OCI-LY7 (cell line): Measurements from ENCODE around the gene TBX5. TPM values are rescaled to one million over a fixed set of nuclear protein-coding genes. Genes with fewer than 3 reads are reported as not detected.

Experiments
- BruUV-seq: library from RNA; stranded (reverse); fragments of 400-500 nt; replicated peaks from 2 replicates; lab custom pipeline; 2021; lab: Mats Ljungman, UMichigan
- CTCF ChIA-PET: fragments of 300-600 bp; sonication (Branson Sonifier 250); formaldehyde crosslinking; loops from one replicate; lab custom pipeline; 2022; ENCODE audit warnings: antibody characterized with exemption; ENCODE audit not compliant: unreplicated experiment; lab: Charles Lee
- POLR2A ChIA-PET: fragments of 300-600 bp; sonication (Branson Sonifier 250); formaldehyde crosslinking; loops from one replicate; lab custom pipeline; 2022; ENCODE audit warnings: antibody characterized with exemption; lab: Charles Lee
- DNase-seq: peaks from one replicate; pipeline ENCODE4 v3.0.0-alpha.2; 2015; ENCODE audit warnings: low spot score
- H2AFZ ChIP-seq: fragments of 200-600 bp; sonication (generic), shearing (Covaris generic); 2 replicates; pipeline ENCODE4 v1.6.1; 2014; ENCODE audit warnings: mild to moderate bottlenecking, antibody characterized with exemption, low read length, moderate library complexity
- H3K27ac ChIP-seq: fragments of 200-600 bp; sonication (generic); 2 replicates; pipeline ENCODE4 v1.5.1; 2014; ENCODE audit warnings: mixed run types, low read depth, mild to moderate bottlenecking, moderate library complexity, low read length, inconsistent platforms; ENCODE audit not compliant: poor library complexity, severe bottlenecking
- H3K36me3 ChIP-seq: fragments of 200-600 bp; sonication (generic); 2 replicates; pipeline ENCODE4 v1.6.1; 2014; ENCODE audit warnings: mild to moderate bottlenecking, antibody characterized with exemption, low read length, moderate library complexity, mixed read lengths; ENCODE audit not compliant: insufficient read depth
- H3K4me1 ChIP-seq: fragments of 200-600 bp; sonication (generic); 2 replicates; pipeline ENCODE4 v1.5.1; 2014; ENCODE audit warnings: mild to moderate bottlenecking, low read length; ENCODE audit not compliant: insufficient read depth, poor library complexity, severe bottlenecking
- H3K4me2 ChIP-seq: fragments of 200-600 bp; sonication (generic); 2 replicates; pipeline ENCODE4 v1.6.1; 2014; ENCODE audit warnings: mild to moderate bottlenecking, low read length
- H3K4me3 ChIP-seq: fragments of 200-600 bp; sonication (generic); 2 replicates; pipeline ENCODE4 v1.5.1; 2014; ENCODE audit warnings: mild to moderate bottlenecking, low read depth, low read length; ENCODE audit not compliant: poor library complexity, severe bottlenecking
- H3K79me2 ChIP-seq: fragments of 200-600 bp; sonication (generic); 2 replicates; pipeline ENCODE4 v1.6.1; 2016; ENCODE audit warnings: low read depth, mild to moderate bottlenecking, low read length, moderate library complexity, mixed read lengths; ENCODE audit not compliant: insufficient read depth
- H3K9me2 ChIP-seq: fragments of 200-600 bp; sonication (generic); 2 replicates; pipeline ENCODE4 v1.6.1; 2016; ENCODE audit warnings: mild to moderate bottlenecking, low read length, mixed read lengths; ENCODE audit not compliant: insufficient read depth
- H3K9me3 ChIP-seq: fragments of 200-600 bp; sonication (generic); 2 replicates; pipeline ENCODE4 v1.6.1; 2014; ENCODE audit warnings: mild to moderate bottlenecking, mixed run types, low read length, mixed read lengths
- H4K20me1 ChIP-seq: fragments of 200-600 bp; sonication (generic); 2 replicates; pipeline ENCODE4 v1.6.1; 2014; ENCODE audit warnings: mild to moderate bottlenecking, antibody characterized with exemption, low read length, moderate library complexity, mixed read lengths; ENCODE audit not compliant: insufficient read depth
- CTCF ChIP-seq: fragments of 200-600 bp; sonication (generic); conservative IDR thresholded peaks from 2 replicates; pipeline ENCODE4 v1.5.1; 2014; ENCODE audit warnings: mild to moderate bottlenecking, antibody characterized with exemption, low read length, moderate library complexity, mixed read lengths
- EZH2phosphoT487 ChIP-seq: fragments of 200-600 bp; sonication (generic); IDR thresholded peaks from 2 replicates; pipeline ENCODE4 v1.6.1; 2018; ENCODE audit warnings: low read depth, borderline replicate concordance, mild to moderate bottlenecking, mixed run types, antibody characterized with exemption, low read length, moderate library complexity, mixed read lengths
- intact Hi-C: fragments of 100-400 bp; cut with micrococcal nuclease; formaldehyde crosslinking; loops from one replicate; pipeline ENCODE4 v1.10.0; 2022; ENCODE audit not compliant: unreplicated experiment
- total RNA-seq, 2 experiments: library from RNA; depleted of rRNA in 1 of 2; stranded (reverse); fragments of >200 nt in 1 of 2; shearing (Covaris generic) in 1 of 2; gene quantifications; 2 replicates each; pipeline ENCODE4 v1.2.3, GENCODE V29; 2014 to 2022

Gene TBX5
- total RNA-seq, 2 experiments from 2014 or later: not detected

DNA sequence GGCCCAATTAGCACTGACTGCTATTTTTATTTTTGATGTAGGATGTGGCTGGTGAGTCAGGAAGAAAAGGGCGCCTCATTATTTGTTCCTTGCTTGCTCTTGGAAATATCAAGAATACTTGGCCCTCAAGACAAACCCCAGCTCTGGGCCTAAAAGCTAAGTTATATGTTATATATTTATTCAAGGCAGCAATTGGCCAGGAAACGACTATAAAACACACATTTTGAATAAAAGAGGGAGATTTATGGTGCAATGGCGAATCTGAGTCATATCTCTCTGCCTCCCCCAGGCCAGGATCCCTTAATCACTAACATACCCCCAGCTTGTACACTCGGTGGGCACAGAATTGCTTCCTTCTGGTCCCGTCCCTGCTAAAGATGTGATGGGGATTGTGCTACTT is 63.3 kb downstream of the TBX5 start:
- no peak for TF ChIP-seq EZH2phosphoT487
- TF ChIP-seq CTCF: no peak
- POLR2A ChIA-PET: no interaction called here
- no TSS peak for BruUV-seq

DNA sequence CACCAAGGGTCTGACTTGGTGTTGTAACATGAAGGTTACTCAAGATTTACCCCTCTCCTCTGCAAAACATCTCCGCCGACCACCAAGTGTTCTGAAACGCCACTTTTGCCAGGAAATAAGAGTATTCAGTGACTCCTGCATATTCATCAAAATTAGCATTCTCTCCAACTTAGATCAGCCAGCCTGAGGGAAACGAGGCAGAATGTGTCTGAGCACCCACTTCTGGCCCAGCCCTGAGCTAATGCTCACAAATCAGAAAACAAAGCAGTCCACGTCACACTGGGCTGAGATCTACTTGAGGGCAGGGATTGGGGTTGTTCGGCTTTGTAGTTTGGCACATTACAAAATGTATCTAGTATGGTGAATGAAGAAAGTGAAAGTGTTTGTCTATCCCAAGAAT is 64.3 kb downstream of the TBX5 start:
- no peaks in the 10 kb centered on the region for H3K9me3 ChIP-seq
- no peak overlapping the region for H3K4me2 ChIP-seq
- H2AFZ ChIP-seq: no peak overlapping the region
- no peak overlapping the region for H3K27ac ChIP-seq
- BruUV-seq: no TSS peak
- no peak overlapping the region for H3K4me3 ChIP-seq
- ChIA-PET CTCF (no interaction called here), POLR2A (no interaction called here)
- H3K36me3 ChIP-seq: no peaks in the 10 kb centered on the region
- no peak for DNase-seq
- no peaks in the 10 kb centered on the region for H3K9me2 ChIP-seq
- no peaks in the 10 kb centered on the region for H3K79me2 ChIP-seq
- no peaks in the 10 kb centered on the region for H3K4me1 ChIP-seq
- intact Hi-C loops: no loop called here
- no peaks in the 10 kb centered on the region for H4K20me1 ChIP-seq
- no peak for TF ChIP-seq EZH2phosphoT487
- TF ChIP-seq CTCF: no peak

More for the DNA sequence above, 63.3 kb downstream of the TBX5 start:
- H3K9me2 ChIP-seq: no peaks in the 10 kb centered on the region
- no peak overlapping the region for H2AFZ ChIP-seq
- H3K9me3 ChIP-seq: no peaks in the 10 kb centered on the region
- no peaks in the 10 kb centered on the region for H3K4me1 ChIP-seq
- H3K4me3 ChIP-seq: no peak overlapping the region
- DNase-seq: no peak
- no peaks in the 10 kb centered on the region for H4K20me1 ChIP-seq
- intact Hi-C loops: no loop called here
- CTCF ChIA-PET: no interaction called here
- no peak overlapping the region for H3K4me2 ChIP-seq
- no peaks in the 10 kb centered on the region for H3K36me3 ChIP-seq
- no peaks in the 10 kb centered on the region for H3K79me2 ChIP-seq
- H3K27ac ChIP-seq: no peak overlapping the region

DNA sequence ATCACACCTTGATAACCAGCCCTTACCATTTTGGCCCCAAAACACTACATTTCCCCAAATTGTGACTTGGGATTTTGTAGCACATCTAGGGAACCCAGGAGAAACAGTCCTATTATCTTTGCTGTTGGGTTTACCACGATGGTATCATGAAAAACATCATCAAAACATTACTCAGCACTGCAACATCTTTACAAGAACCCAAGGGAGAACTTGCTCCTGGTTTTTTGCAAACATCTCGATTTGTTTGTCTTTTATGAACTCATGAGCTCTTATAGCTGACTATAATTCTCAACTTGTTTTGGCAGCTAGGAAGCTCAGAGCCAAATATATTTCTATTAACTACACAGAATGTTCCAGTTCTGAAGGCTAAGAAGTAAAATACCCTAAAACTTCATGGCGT is 65.7 kb downstream of the TBX5 start:
- Histone ChIP-seq H3K4me1 (no peaks in the 10 kb centered on the region), H3K4me3 (no peak overlapping the region), H4K20me1 (no peaks in the 10 kb centered on the region), H3K9me3 (no peaks in the 10 kb centered on the region), H2AFZ (no peak overlapping the region), H3K9me2 (no peaks in the 10 kb centered on the region), H3K27ac (no peak overlapping the region), H3K4me2 (no peak overlapping the region), H3K36me3 (no peaks in the 10 kb centered on the region), H3K79me2 (no peaks in the 10 kb centered on the region)
- TF ChIP-seq CTCF (no peak), EZH2phosphoT487 (no peak)
- ChIA-PET CTCF (no interaction called here), POLR2A (interaction anchor here (0.6 to 0.8 kb wide), 2 partner anchors 11 to 50 kb away, joined by 3 read pairs; no protein-coding TSS in a partner anchor)
- no peak for DNase-seq
- intact Hi-C loops: no loop called here
- no TSS peak for BruUV-seq
